ENCODE results near the gene OR4L1.

- TF ChIP-seq CTCF (IDR thresholded peaks at IDR 0.05) (no peak), POLR2A (IDR thresholded peaks at IDR 0.05) (no peak)
Measured at GRCh38 chr14:20093442-20093841, 33.6 kb downstream of the OR4L1 start.

Data from vagina (tissue), 2 donors.